CD14-positive monocyte (primary cell): ENCODE results near the gene SMARCA2. TPM values are rescaled to one million over a fixed set of nuclear protein-coding genes. Genes with fewer than 3 reads are reported as not detected.

Source experiments
- DNase-seq, 3 donors: peaks; one replicate each; pipeline ENCODE4 v3.0.0-alpha.2; 2011 to 2022
- H2AFZ ChIP-seq: 2 replicates; pipeline ENCODE4 v1.6.0; 2012; ENCODE audit warnings: mild to moderate bottlenecking, low read depth, low read length, inconsistent platforms; ENCODE audit not compliant: insufficient read depth, poor library complexity, severe bottlenecking
- H3K27ac ChIP-seq, 2 donors: 1 replicate in 1 of 2; 2 replicates in 1 of 2; pipeline ENCODE4 v1.5.1; 2012 to 2013; ENCODE audit warnings: low read length in 2 of 2, control low read depth in 1 of 2, inconsistent platforms in 1 of 2, low read depth in 1 of 2, mild to moderate bottlenecking in 1 of 2
- H3K27me3 ChIP-seq, 2 donors: one replicate each; pipeline versions ENCODE4 v1.6.0 to v1.6.1; 2011 to 2013; ENCODE audit warnings: low read length in 2 of 2; ENCODE audit not compliant: control insufficient read depth in 2 of 2, insufficient read depth in 2 of 2
- H3K36me3 ChIP-seq, 2 donors: replicated peaks in 1 of 2; 1 replicate in 1 of 2; 2 replicates in 1 of 2; pipeline versions ENCODE4 v1.5.1 to v1.6.1; 2012 to 2013; ENCODE audit warnings: low read length in 2 of 2, control low read depth in 1 of 2, inconsistent platforms in 1 of 2, mild to moderate bottlenecking in 1 of 2; ENCODE audit not compliant: insufficient read depth in 2 of 2, control insufficient read depth in 1 of 2
- H3K4me1 ChIP-seq, 2 donors: 1 replicate in 1 of 2; 2 replicates in 1 of 2; pipeline versions ENCODE4 v1.5.1 to v1.6.1; 2012 to 2013; ENCODE audit warnings: low read length in 2 of 2, control low read depth in 1 of 2, inconsistent platforms in 1 of 2, mild to moderate bottlenecking in 1 of 2, moderate library complexity in 1 of 2; ENCODE audit not compliant: insufficient read depth in 2 of 2, control insufficient read depth in 1 of 2
- H3K4me2 ChIP-seq: replicated peaks from 2 replicates; pipeline ENCODE3; 2012; ENCODE audit warnings: low read length, moderate library complexity, mild to moderate bottlenecking; ENCODE audit not compliant: poor library complexity, severe bottlenecking; ENCODE audit errors: extremely low read depth
- H3K4me3 ChIP-seq, 3 experiments: fragments of 200-600 bp in 1 of 3; sonication (generic) in 1 of 3; replicated peaks in 1 of 3; 1 replicate in 2 of 3; 2 replicates in 1 of 3; pipeline ENCODE4 v1.5.1; 2011 to 2013; ENCODE audit warnings: low read length in 3 of 3, mild to moderate bottlenecking in 3 of 3, control low read depth in 2 of 3, low read depth in 2 of 3, inconsistent platforms in 1 of 3, moderate library complexity in 1 of 3
- H3K79me2 ChIP-seq: 2 replicates; pipeline ENCODE4 v1.6.0; 2012; ENCODE audit warnings: mild to moderate bottlenecking, control low read depth, inconsistent platforms, low read length, moderate library complexity; ENCODE audit not compliant: insufficient read depth
- H3K9ac ChIP-seq: 2 replicates; pipeline ENCODE4 v1.6.0; 2017; ENCODE audit warnings: low read length, mild to moderate bottlenecking; ENCODE audit not compliant: insufficient read depth, poor library complexity, severe bottlenecking
- H3K9me3 ChIP-seq, 2 donors: replicated peaks in 1 of 2; 1 replicate in 1 of 2; 2 replicates in 1 of 2; pipeline versions ENCODE4 v1.5.1 to v1.6.1; 2012 to 2013; ENCODE audit warnings: low read length in 2 of 2, control low read depth in 1 of 2; ENCODE audit not compliant: control insufficient read depth in 1 of 2, insufficient read depth in 1 of 2
- H4K20me1 ChIP-seq: 2 replicates; pipeline ENCODE4 v1.6.0; 2012; ENCODE audit warnings: mild to moderate bottlenecking, low read length, control low read depth, moderate library complexity; ENCODE audit not compliant: insufficient read depth
- H3K27ac Mint-ChIP-seq, 7 donors: one replicate each; pipeline ENCODE4 v1.8.0; 2020; ENCODE audit warnings: mild to moderate bottlenecking in 7 of 7, mixed read lengths in 7 of 7, moderate library complexity in 6 of 7, inconsistent platforms in 2 of 7
- H3K27me3 Mint-ChIP-seq, 3 donors: one replicate each; pipeline ENCODE4 v1.8.0; 2021 to 2022; ENCODE audit warnings: low read depth in 3 of 3, mild to moderate bottlenecking in 3 of 3, mixed read lengths in 3 of 3, moderate library complexity in 3 of 3, inconsistent platforms in 1 of 3
- H3K36me3 Mint-ChIP-seq, 2 donors: one replicate each; pipeline ENCODE4 v1.8.0; 2020; ENCODE audit warnings: mixed read lengths in 2 of 2, inconsistent platforms in 1 of 2, mild to moderate bottlenecking in 1 of 2
- H3K4me1 Mint-ChIP-seq: one replicate; pipeline ENCODE4 v1.8.0; 2020; ENCODE audit warnings: mild to moderate bottlenecking, mixed read lengths
- H3K4me3 Mint-ChIP-seq, 2 donors: one replicate each; pipeline ENCODE4 v1.8.0; 2020; ENCODE audit warnings: mild to moderate bottlenecking in 2 of 2, mixed read lengths in 2 of 2, moderate library complexity in 1 of 2
- H3K9me3 Mint-ChIP-seq, 7 donors: one replicate each; pipeline ENCODE4 v1.8.0; 2020 to 2022; ENCODE audit warnings: mixed read lengths in 7 of 7, mild to moderate bottlenecking in 6 of 7, moderate library complexity in 6 of 7, inconsistent platforms in 2 of 7
- CTCF ChIP-seq: fragments of 200-600 bp; IDR thresholded peaks from one replicate; pipeline ENCODE4 v1.8.0; 2022; ENCODE audit warnings: antibody characterized with exemption, mild to moderate bottlenecking
- WGBS: methylation state at CpG from one replicate; pipeline ENCODE4 v1.1.5; 2013; ENCODE audit warnings: missing lambda C conversion rate; ENCODE audit not compliant: insufficient coverage; 5-methylcytosine and 5-hydroxymethylcytosine counted together
- intact Hi-C, 2 donors: fragments of 100-400 bp; cut with micrococcal nuclease; formaldehyde crosslinking; loops; one replicate each; pipeline versions ENCODE4 v1.15.0 to v1.15.1; 2023
- polyA minus RNA-seq: library from RNA; depleted of rRNA, polyadenylated mRNA; stranded (reverse); fragments of >200 nt; gene quantifications from 2 replicates; pipeline ENCODE4 v1.2.3, GENCODE V29; 2012
- polyA plus RNA-seq, 3 donors: library from polyadenylated mRNA; depleted of rRNA in 1 of 3; unstranded in 2 of 3; stranded (reverse) in 1 of 3; fragments of 300-500 nt in 2 of 3; fragments of >200 nt in 1 of 3; fragmentation: Illumina TruSeq in 2 of 3; gene quantifications; 1 replicate in 2 of 3; 2 replicates in 1 of 3; pipeline ENCODE4 v1.2.3, GENCODE V29; 2012 to 2021
- total RNA-seq, 12 experiments: library from RNA in 1 of 12; stranded (reverse) in 1 of 12; fragments of 120-200 nt in 1 of 12; gene quantifications; one replicate each; pipeline ENCODE4 v1.2.4 and lab custom pipeline; 2013 to 2026; ENCODE audit warnings: mixed read lengths in 6 of 12, inconsistent platforms in 1 of 12

The SMARCA2 gene
- total RNA-seq (2013) = 71.6 TPM
- polyA plus RNA-seq (10 to 100 TPM; 11.0 to 54.7 (median 11.8) TPM), polyA minus RNA-seq (108 and 119 TPM in 2 replicates), total RNA-seq (lab: John Stamatoyannopoulos, UW) (34.2 to 220 (median 178) reads per million in 11 experiments)

- Mint-ChIP-seq H3K4me3 (peak within 1 kb of the TSS; percentile 97 to 98), H3K27me3 (peaks cover 1 to 3% (median 3%) of the 10 kb centered on the region in 3 donors), H3K9me3 (peaks cover 0 to 2% (median 0%) of the 10 kb centered on the region in 7 donors), H3K36me3 (no peaks in the 10 kb centered on the region), H3K4me1 (peaks cover 29% of the 10 kb centered on the region), H3K27ac (peak within 1 kb of the TSS; percentile 94 to 98 (median 97))
- DNase-seq = peak; percentile 96
- Histone ChIP-seq H3K9ac (peak within 1 kb of the TSS; percentile 96), H3K27ac (peak within 1 kb of the TSS; percentile 90 to 97), H3K4me2 (peak within 1 kb of the TSS; percentile 97), H3K9me3 (no peaks in the 10 kb centered on the region), H2AFZ (peak within 1 kb of the TSS; percentile 98), H3K27me3 (no peaks in the 10 kb centered on the region), H3K79me2 (peaks cover 39% of the 10 kb centered on the region), H3K36me3 (no peaks in the 10 kb centered on the region), H3K4me3 (peak within 1 kb of the TSS; percentile 76 to 98 (median 96)), H4K20me1 (peaks cover 22% of the 10 kb centered on the region), H3K4me1 (peaks cover 23 to 31% of the 10 kb centered on the region in 2 donors)
- under 1% methylated on average over 27 of the region's 71 CpGs for WGBS
- TF ChIP-seq CTCF = no peak
- intact Hi-C loops = loop anchor here (10.0 kb wide), 2 partner anchors 830 to 1510 kb away; partner anchors contain the start of genes RFX3 (in 2 of the 2) and PUM3 (in 1 of the 2)
These were observed at the start of gene SMARCA2 for GRCh38 chr9:2014696-2015580. Gene SMARCA2 (plus strand): TSS chr9:2015347. CDS start chr9:2029023, 13,676 bp downstream.

GRCh38 chr9:1966725-1967366, 48.3 kb upstream of the SMARCA2 start:
- peaks cover under 1 to 5% (median 2%) of the 10 kb centered on the region in 7 donors for H3K9me3 Mint-ChIP-seq
- intact Hi-C loops = no loop called here
- no peak overlapping the region for H3K27ac Mint-ChIP-seq
- Histone ChIP-seq H3K4me2 (no peak overlapping the region), H3K27me3 (no peaks in the 10 kb centered on the region), H2AFZ (no peak overlapping the region), H3K79me2 (no peaks in the 10 kb centered on the region), H3K4me3 (no peak overlapping the region), H4K20me1 (no peaks in the 10 kb centered on the region), H3K9me3 (no peaks in the 10 kb centered on the region), H3K4me1 (no peaks in the 10 kb centered on the region), H3K36me3 (no peaks in the 10 kb centered on the region), H3K27ac (no peak overlapping the region), H3K9ac (no peak overlapping the region)
- no peak for TF ChIP-seq CTCF
- peaks cover 2 to 3% (median 2%) of the 10 kb centered on the region in 3 donors for H3K27me3 Mint-ChIP-seq
- H3K36me3 Mint-ChIP-seq = no peaks in the 10 kb centered on the region
- whole genome bisulfite sequencing = 97% methylated on average over 5 of the region's 9 CpGs
- no peaks in the 10 kb centered on the region for H3K4me1 Mint-ChIP-seq
- no peak for DNase-seq
- no peak overlapping the region for H3K4me3 Mint-ChIP-seq
